IMR-90 (cell line): ENCODE measurements around the gene INTU. TPM values are rescaled to one million over a fixed set of nuclear protein-coding genes. Genes with fewer than 3 reads are reported as not detected.

Experiments used
- ATAC-seq: fragments of 200-7000 bp; cut with Tn5 transposase; 2 replicates; pipeline ENCODE4 v1.9.1; 2020; ENCODE audit warnings: low read depth, mild to moderate bottlenecking, moderate library complexity
- BruUV-seq: library from RNA; stranded (reverse); fragments of 400-500 nt; replicated peaks from 2 replicates; lab custom pipeline; 2021; lab: Mats Ljungman, UMichigan
- CTCF ChIA-PET: fragments of 300-600 bp; formaldehyde crosslinking; extraction: SDS; loops from one replicate; lab custom pipeline; 2021; ENCODE audit warnings: antibody characterized with exemption; lab: Yijun Ruan, JAX
- POLR2A ChIA-PET: fragments of 300-600 bp; sonication (Branson Sonifier 250); formaldehyde crosslinking; loops from one replicate; lab custom pipeline; 2022; ENCODE audit warnings: antibody characterized with exemption; ENCODE audit not compliant: unreplicated experiment; lab: Charles Lee
- DNase-seq: peaks from one replicate; pipeline ENCODE4 v3.0.0; 2013
- H2AFZ ChIP-seq: replicated peaks from 2 replicates; pipeline ENCODE3; 2013; ENCODE audit warnings: low read length, mild to moderate bottlenecking; ENCODE audit not compliant: poor library complexity
- H2AK5ac ChIP-seq: 2 replicates; pipeline ENCODE4 v1.6.1; 2013; ENCODE audit warnings: low read depth, low read length, inconsistent platforms
- H2AK9ac ChIP-seq: replicated peaks from 2 replicates; pipeline ENCODE3; 2013; ENCODE audit warnings: mild to moderate bottlenecking, low read depth, low read length, moderate library complexity; ENCODE audit not compliant: poor library complexity
- H2BK120ac ChIP-seq: 2 replicates; pipeline ENCODE4 v1.6.1; 2013; ENCODE audit warnings: low read depth, low read length, inconsistent platforms
- H2BK15ac ChIP-seq: 3 replicates; pipeline ENCODE4 v1.6.1; 2013; ENCODE audit warnings: low read depth, low read length, inconsistent platforms
- H2BK20ac ChIP-seq: 2 replicates; pipeline ENCODE4 v1.6.1; 2013; ENCODE audit warnings: low read depth, mild to moderate bottlenecking, inconsistent platforms, low read length, moderate library complexity
- H2BK5ac ChIP-seq: 2 replicates; pipeline ENCODE4 v1.6.1; 2013; ENCODE audit warnings: mild to moderate bottlenecking, low read depth, low read length, inconsistent platforms; ENCODE audit not compliant: poor library complexity, severe bottlenecking
- H3K14ac ChIP-seq: replicated peaks from 2 replicates; pipeline ENCODE4 v1.6.1; 2013; ENCODE audit warnings: low read depth, low read length, inconsistent platforms
- H3K18ac ChIP-seq: 2 replicates; pipeline ENCODE4 v1.6.1; 2013; ENCODE audit warnings: low read depth, low read length, control low read depth
- H3K23ac ChIP-seq: 2 replicates; pipeline ENCODE4 v1.6.1; 2013; ENCODE audit warnings: low read depth, low read length, inconsistent platforms
- H3K27ac ChIP-seq: 2 replicates; pipeline ENCODE4 v1.5.1; 2013; ENCODE audit warnings: mild to moderate bottlenecking, control low read depth, low read length; ENCODE audit not compliant: insufficient read depth
- H3K27me3 ChIP-seq: 2 replicates; pipeline ENCODE4 v1.6.1; 2013; ENCODE audit warnings: low read length; ENCODE audit not compliant: control insufficient read depth, insufficient read depth
- H3K36me3 ChIP-seq: 2 replicates; pipeline ENCODE4 v1.6.1; 2013; ENCODE audit warnings: low read length, mixed read lengths; ENCODE audit not compliant: control insufficient read depth, insufficient read depth
- H3K4ac ChIP-seq: 2 replicates; pipeline ENCODE4 v1.6.1; 2013; ENCODE audit warnings: low read depth, low read length, inconsistent platforms
- H3K4me1 ChIP-seq: 2 replicates; pipeline ENCODE4 v1.6.1; 2013; ENCODE audit warnings: low read length, mixed read lengths; ENCODE audit not compliant: control insufficient read depth, insufficient read depth
- H3K4me2 ChIP-seq: 2 replicates; pipeline ENCODE4 v1.6.1; 2013; ENCODE audit warnings: low read depth, mild to moderate bottlenecking, control low read depth, low read length, moderate library complexity
- H3K4me3 ChIP-seq: 2 replicates; pipeline ENCODE4 v1.5.1; 2013; ENCODE audit warnings: low read depth, mild to moderate bottlenecking, control low read depth, low read length, moderate library complexity; ENCODE audit not compliant: insufficient read depth
- H3K56ac ChIP-seq: 2 replicates; pipeline ENCODE4 v1.6.1; 2013; ENCODE audit warnings: low read length, inconsistent platforms; ENCODE audit not compliant: insufficient read depth; ENCODE audit errors: extremely low read depth
- H3K79me1 ChIP-seq, 2 experiments: 2 replicates each; pipeline ENCODE4 v1.6.1; 2013; ENCODE audit warnings: low read length in 2 of 2, inconsistent platforms in 1 of 2, low read depth in 1 of 2
- H3K9ac ChIP-seq: 2 replicates; pipeline ENCODE4 v1.6.1; 2013; ENCODE audit warnings: low read depth, low read length, control low read depth
- H3K9me1 ChIP-seq: 2 replicates; pipeline ENCODE4 v1.6.1; 2013; ENCODE audit warnings: low read length, inconsistent platforms; ENCODE audit not compliant: insufficient read depth
- H3K9me3 ChIP-seq: 2 replicates; pipeline ENCODE4 v1.6.1; 2013; ENCODE audit warnings: low read length; ENCODE audit not compliant: control insufficient read depth, insufficient read depth
- H4K20me1 ChIP-seq: 2 replicates; pipeline ENCODE4 v1.6.1; 2013; ENCODE audit warnings: low read length, inconsistent platforms; ENCODE audit not compliant: insufficient read depth
- H4K5ac ChIP-seq: 2 replicates; pipeline ENCODE4 v1.6.1; 2013; ENCODE audit warnings: mild to moderate bottlenecking, low read depth, low read length, control low read depth
- H4K8ac ChIP-seq, 2 experiments: 2 replicates each; pipeline ENCODE4 v1.6.1; 2013; ENCODE audit warnings: low read depth in 2 of 2, low read length in 2 of 2, control low read depth in 1 of 2, inconsistent platforms in 1 of 2
- H4K91ac ChIP-seq: 2 replicates; pipeline ENCODE4 v1.6.1; 2013; ENCODE audit warnings: low read depth, low read length, inconsistent platforms; ENCODE audit not compliant: insufficient read depth
- BHLHE40 ChIP-seq: fragments of 150-350 bp; IDR thresholded peaks from 2 replicates; pipeline ENCODE4 v1.6.1; 2016; ENCODE audit warnings: mild to moderate bottlenecking, low read depth, low read length
- CEBPB ChIP-seq: IDR thresholded peaks from 2 replicates; pipeline ENCODE4 v1.6.1; 2012; ENCODE audit warnings: low read depth, low read length, improper control_type of control experiment
- CHD1 ChIP-seq: IDR thresholded peaks from 2 replicates; pipeline ENCODE4 v1.6.1; 2012; ENCODE audit warnings: low read depth, low read length, improper control_type of control experiment
- FOS ChIP-seq: fragments of 150-350 bp; IDR thresholded peaks from 2 replicates; pipeline ENCODE4 v1.6.1; 2016; ENCODE audit warnings: low read depth, low read length
- MAFK ChIP-seq: IDR thresholded peaks from 2 replicates; pipeline ENCODE4 v1.6.1; 2012; ENCODE audit warnings: low read depth, low read length, improper control_type of control experiment
- MAZ ChIP-seq: IDR thresholded peaks from 2 replicates; pipeline ENCODE4 v1.6.1; 2012; ENCODE audit warnings: low read depth, mild to moderate bottlenecking, low read length, improper control_type of control experiment, moderate library complexity, borderline replicate concordance
- MXI1 ChIP-seq: IDR thresholded peaks from 2 replicates; pipeline ENCODE4 v1.6.1; 2012; ENCODE audit warnings: low read depth, mild to moderate bottlenecking, low read length, moderate library complexity, borderline replicate concordance
- NFE2L2 ChIP-seq: fragments of 150-350 bp; IDR thresholded peaks from 2 replicates; pipeline ENCODE4 v1.6.1; 2016; ENCODE audit warnings: low read depth, mild to moderate bottlenecking, low read length
- POLR2A ChIP-seq: IDR thresholded peaks from 2 replicates; pipeline ENCODE4 v1.6.1; 2012; ENCODE audit warnings: mild to moderate bottlenecking, low read depth, low read length
- RAD21 ChIP-seq: IDR thresholded peaks from 2 replicates; pipeline ENCODE4 v1.6.1; 2012; ENCODE audit warnings: low read length, improper control_type of control experiment
- RCOR1 ChIP-seq: IDR thresholded peaks from 2 replicates; pipeline ENCODE4 v1.6.1; 2012; ENCODE audit warnings: mild to moderate bottlenecking, low read length, improper control_type of control experiment; ENCODE audit not compliant: insufficient replicate concordance
- RFX5 ChIP-seq: IDR thresholded peaks from 2 replicates; pipeline ENCODE4 v1.8.0; 2012; ENCODE audit warnings: low read depth, mild to moderate bottlenecking, low read length, moderate library complexity
- SMC3 ChIP-seq: fragments of 150-350 bp; IDR thresholded peaks from 2 replicates; pipeline ENCODE4 v1.6.1; 2016; ENCODE audit warnings: low read depth, mild to moderate bottlenecking, antibody characterized with exemption, low read length, moderate library complexity
- USF2 ChIP-seq: fragments of 150-350 bp; IDR thresholded peaks from 2 replicates; pipeline ENCODE4 v1.6.1; 2017; ENCODE audit warnings: mild to moderate bottlenecking, antibody characterized with exemption, low read length, low read depth
- WGBS, 2 experiments: methylation state at CpG; one replicate each; pipeline versions ENCODE4 v1.1.5 to v1.1.7; 2013; ENCODE audit warnings: missing lambda C conversion rate in 2 of 2; ENCODE audit not compliant: insufficient read length in 1 of 2; ENCODE audit errors: extremely low coverage in 2 of 2; 5-methylcytosine and 5-hydroxymethylcytosine counted together
- dilution Hi-C: fragments of 300-500 bp; cut with HindIII; formaldehyde crosslinking; loops from one replicate; pipeline ENCODE4 v1.14.3; 2018; ENCODE audit warnings: low sequenced_read_pairs; ENCODE audit not compliant: unreplicated experiment
- in situ Hi-C: fragments of 300-500 bp; cut with MboI; formaldehyde crosslinking; loops from 3 replicates; pipeline ENCODE4 v1.14.3; 2019; ENCODE audit warnings: low sequenced_read_pairs, inconsistent platforms, mixed read lengths
- intact Hi-C: fragments of 100-400 bp; cut with micrococcal nuclease; formaldehyde crosslinking; loops from 2 replicates; pipeline ENCODE4 v1.10.0; 2022
- polyA plus RNA-seq, 3 experiments: library from polyadenylated mRNA; depleted of rRNA; stranded (reverse); fragments of >200 nt; gene quantifications; 2 replicates each; pipeline ENCODE4 v1.2.3, GENCODE V29; 2012; ENCODE audit warnings: low replicate concordance in 1 of 3
- total RNA-seq: library from RNA; depleted of rRNA; stranded (reverse); fragments of >200 nt; gene quantifications from 2 replicates; pipeline ENCODE4 v1.2.3, GENCODE V29; 2012
- TF ChIP-seq, protein P1 (sequence below): fragments of 150-350 bp; IDR thresholded peaks from 2 replicates; pipeline ENCODE4 v1.6.1; 2016; ENCODE audit warnings: low read depth, mild to moderate bottlenecking, low read length, moderate library complexity, borderline replicate concordance
- TF ChIP-seq, protein P2 (sequence below): conservative IDR thresholded peaks from 2 replicates; pipeline ENCODE4 v1.5.1; 2012; ENCODE audit warnings: mild to moderate bottlenecking, low read depth, low read length, improper control_type of control experiment

The INTU gene
- total and polyA plus RNA-seq, 2 of the 4 experiments (the other 2 are of a cell fraction), result 6.5 to 10.8 TPM

GRCh38 chr4:127669691-127670090 lies 36.9 kb downstream of the INTU start:
- no peaks in the 10 kb centered on the region for H3K4me1 ChIP-seq
- peaks cover 0 to 2% of the 10 kb centered on the region in 2 experiments; a peak in 2 of 4 replicates for H3K79me1 ChIP-seq
- no peak overlapping the region for H4K8ac ChIP-seq
- DNase-seq (no peak), ATAC-seq (no peak)
- no peaks in the 10 kb centered on the region for H3K9me1 ChIP-seq
- in situ Hi-C loops, result no loop called here
- no peak overlapping the region for H2AK9ac ChIP-seq
- ChIA-PET POLR2A (no interaction called here), CTCF (no interaction called here)
- no peak overlapping the region for H2BK120ac ChIP-seq
- intact Hi-C loops, result no loop called here
- no peak overlapping the region for H3K56ac ChIP-seq
- H3K4ac ChIP-seq, result no peak overlapping the region
- H4K5ac ChIP-seq, result no peak overlapping the region
- H4K20me1 ChIP-seq, result no peaks in the 10 kb centered on the region
- no peak overlapping the region for H2AK5ac ChIP-seq
- no peak overlapping the region for H3K23ac ChIP-seq
- H3K4me3 ChIP-seq, result no peak overlapping the region
- H3K18ac ChIP-seq, result no peak overlapping the region
- no peak overlapping the region for H2BK5ac ChIP-seq
- no CpG with 5 or more reads among the region's 1 CpG for WGBS, 2 experiments
- no peak overlapping the region for H4K91ac ChIP-seq
- H2BK15ac ChIP-seq, result no peak overlapping the region
- no peak overlapping the region for H3K27ac ChIP-seq
- dilution Hi-C loops, result no loop called here
- H3K4me2 ChIP-seq, result no peak overlapping the region
- H2BK20ac ChIP-seq, result no peak overlapping the region
- no peak overlapping the region for H3K14ac ChIP-seq
- H2AFZ ChIP-seq, result no peak overlapping the region
- 0 out of 2 replicates have a peak, but pooled peaks cover 2% of the 10 kb centered on the region for H3K36me3 ChIP-seq
- TF ChIP-seq NFE2L2 (no peak), RFX5 (no peak), BHLHE40 (no peak), RCOR1 (no peak), CEBPB (no peak), MXI1 (no peak), CHD1 (no peak), FOS (no peak), POLR2A (no peak), SMC3 (no peak), MAFK (no peak), MAZ (no peak), USF2 (no peak), RAD21 (no peak)
- TF ChIP-seq, protein P1, sequence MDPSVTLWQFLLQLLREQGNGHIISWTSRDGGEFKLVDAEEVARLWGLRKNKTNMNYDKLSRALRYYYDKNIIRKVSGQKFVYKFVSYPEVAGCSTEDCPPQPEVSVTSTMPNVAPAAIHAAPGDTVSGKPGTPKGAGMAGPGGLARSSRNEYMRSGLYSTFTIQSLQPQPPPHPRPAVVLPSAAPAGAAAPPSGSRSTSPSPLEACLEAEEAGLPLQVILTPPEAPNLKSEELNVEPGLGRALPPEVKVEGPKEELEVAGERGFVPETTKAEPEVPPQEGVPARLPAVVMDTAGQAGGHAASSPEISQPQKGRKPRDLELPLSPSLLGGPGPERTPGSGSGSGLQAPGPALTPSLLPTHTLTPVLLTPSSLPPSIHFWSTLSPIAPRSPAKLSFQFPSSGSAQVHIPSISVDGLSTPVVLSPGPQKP, result no peak
- TF ChIP-seq, protein P2, sequence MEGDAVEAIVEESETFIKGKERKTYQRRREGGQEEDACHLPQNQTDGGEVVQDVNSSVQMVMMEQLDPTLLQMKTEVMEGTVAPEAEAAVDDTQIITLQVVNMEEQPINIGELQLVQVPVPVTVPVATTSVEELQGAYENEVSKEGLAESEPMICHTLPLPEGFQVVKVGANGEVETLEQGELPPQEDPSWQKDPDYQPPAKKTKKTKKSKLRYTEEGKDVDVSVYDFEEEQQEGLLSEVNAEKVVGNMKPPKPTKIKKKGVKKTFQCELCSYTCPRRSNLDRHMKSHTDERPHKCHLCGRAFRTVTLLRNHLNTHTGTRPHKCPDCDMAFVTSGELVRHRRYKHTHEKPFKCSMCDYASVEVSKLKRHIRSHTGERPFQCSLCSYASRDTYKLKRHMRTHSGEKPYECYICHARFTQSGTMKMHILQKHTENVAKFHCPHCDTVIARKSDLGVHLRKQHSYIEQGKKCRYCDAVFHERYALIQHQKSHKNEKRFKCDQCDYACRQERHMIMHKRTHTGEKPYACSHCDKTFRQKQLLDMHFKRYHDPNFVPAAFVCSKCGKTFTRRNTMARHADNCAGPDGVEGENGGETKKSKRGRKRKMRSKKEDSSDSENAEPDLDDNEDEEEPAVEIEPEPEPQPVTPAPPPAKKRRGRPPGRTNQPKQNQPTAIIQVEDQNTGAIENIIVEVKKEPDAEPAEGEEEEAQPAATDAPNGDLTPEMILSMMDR, result no peak
- no peaks in the 10 kb centered on the region for H3K27me3 ChIP-seq
- no peaks in the 10 kb centered on the region for H3K9me3 ChIP-seq
- H3K9ac ChIP-seq, result no peak overlapping the region
- no TSS peak for BruUV-seq
